Measurements from ENCODE around the gene ATAD3A. TPM values are rescaled to one million over a fixed set of nuclear protein-coding genes. Genes with fewer than 3 reads are reported as not detected.
"Not testable (repeated sequence)": the region's sequence is repeated elsewhere in the genome, so short reads cannot be mapped to it uniquely, and the experiment has no call there.

The ATAD3A gene
- total RNA-seq, 8 experiments from 2014 or later = 19.8 to 65.2 (median 35.2) TPM

DNA sequence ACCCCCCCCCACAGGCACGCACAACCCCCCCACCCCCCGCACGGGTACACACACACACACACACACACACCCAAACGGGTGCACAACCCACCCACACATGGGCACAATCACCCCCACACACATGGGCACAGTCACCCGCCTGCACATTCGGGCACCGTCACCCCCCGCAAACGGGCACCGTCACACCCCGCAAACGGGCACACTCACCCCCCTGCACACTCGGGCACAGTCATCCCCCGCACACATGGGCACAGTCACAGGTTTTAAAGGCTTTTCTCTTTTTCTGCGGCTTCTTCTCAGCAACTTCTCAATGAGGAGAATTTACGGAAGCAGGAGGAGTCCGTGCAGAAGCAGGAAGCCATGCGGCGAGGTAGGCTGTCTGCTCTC, 6.7 kb downstream of the ATAD3A start:
- H3K27ac ChIP-seq; H3K4me3 ChIP-seq; H3K4me1 ChIP-seq (replicated peaks in 1 of 2); ATAC-seq (replicated peaks in 6 of 8); in situ Hi-C loops (cut with MboI; ENCODE audit: low pct_unique_long_range_greater_than_20kb in 2 of 9, low sequenced_read_pairs in 9 of 9, unreplicated experiment in 9 of 9): not testable (repeated sequence)
- WGBS, 10 experiments = 100% methylated on average over 1 of the region's 19 CpGs; no CpG with 5 or more reads in 9 of the 10 experiments

DNA sequence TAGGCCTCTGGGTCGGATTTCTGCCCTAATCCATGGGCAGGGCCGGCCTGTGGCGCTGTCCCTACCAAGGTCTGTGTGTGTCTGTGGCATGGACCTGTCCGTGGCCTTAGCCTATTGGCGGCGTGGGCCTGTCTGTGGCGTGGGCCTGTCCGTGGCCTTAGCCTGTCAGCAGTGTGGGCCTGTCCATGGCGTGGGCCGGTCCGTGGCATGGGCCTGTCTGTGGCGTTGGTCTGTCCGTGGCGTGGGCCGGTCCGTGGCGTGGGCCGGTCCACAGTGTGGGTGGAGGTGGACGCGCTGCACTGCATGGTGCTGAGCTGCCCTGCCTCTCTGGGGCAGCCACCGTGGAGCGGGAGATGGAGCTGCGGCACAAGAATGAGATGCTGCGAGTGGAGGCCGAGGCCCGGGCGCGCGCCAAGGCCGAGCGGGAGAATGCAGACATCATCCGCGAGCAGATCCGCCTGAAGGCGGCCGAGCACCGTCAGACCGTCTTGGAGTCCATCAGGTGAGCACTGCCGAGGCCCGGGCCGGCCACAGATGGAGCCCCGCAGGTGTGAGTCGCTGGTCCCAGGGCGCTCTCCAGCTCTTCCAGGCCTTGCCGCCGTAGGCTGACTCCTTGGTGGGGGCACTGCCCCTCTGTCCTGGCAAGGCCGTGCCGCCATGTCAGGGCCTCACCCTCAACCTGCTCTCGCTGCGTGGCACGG, 8.0 kb downstream of the ATAD3A start:
- in situ Hi-C loops (cut with MboI; ENCODE audit: low pct_unique_long_range_greater_than_20kb in 2 of 9, low sequenced_read_pairs in 9 of 9, unreplicated experiment in 9 of 9) = not testable (repeated sequence)
- WGBS, 10 experiments = 96 to 100% (median 100%) methylated on average over 1 to 5 of the region's 51 CpGs; no CpG with 5 or more reads in 7 of the 10 experiments

GRCh38 chr1:1521331-1521730, 9.4 kb downstream of the ATAD3A start:
- H3K4me3 ChIP-seq = no peak overlapping the region
- WGBS, 10 experiments = 85 to 100% (median 95%) methylated on average over 1 to 11 of the region's 19 CpGs; no CpG with 5 or more reads in 3 of the 10 experiments
- H3K4me1 ChIP-seq (replicated peaks in 1 of 2) = no peaks in the 10 kb centered on the region
- in situ Hi-C loops (cut with MboI; ENCODE audit: low pct_unique_long_range_greater_than_20kb in 2 of 9, low sequenced_read_pairs in 9 of 9, unreplicated experiment in 9 of 9) = no loop called here
- H3K27ac ChIP-seq = no peak overlapping the region
- ATAC-seq (replicated peaks in 6 of 8) = no peak

More for the DNA sequence above, 8.0 kb downstream of the ATAD3A start:
- H3K27ac ChIP-seq; H3K4me1 ChIP-seq (replicated peaks in 1 of 2); H3K4me3 ChIP-seq: not testable (repeated sequence)
- peak in 3 of 8 experiments; percentile 6 to 13 (median 12) for ATAC-seq (replicated peaks in 6 of 8)

GRCh38 chr1:1522536-1522935, 10.6 kb downstream of the ATAD3A start:
- H3K4me3 ChIP-seq; in situ Hi-C loops (cut with MboI; ENCODE audit: low pct_unique_long_range_greater_than_20kb in 2 of 9, low sequenced_read_pairs in 9 of 9, unreplicated experiment in 9 of 9); H3K27ac ChIP-seq; H3K4me1 ChIP-seq (replicated peaks in 1 of 2); ATAC-seq (replicated peaks in 6 of 8): not testable (repeated sequence)
- 85 to 100% (median 89%) methylated on average over 3 to 8 of the region's 30 CpGs; no CpG with 5 or more reads in 7 of the 10 experiments for WGBS, 10 experiments

- in situ Hi-C loops (cut with MboI; ENCODE audit: low pct_unique_long_range_greater_than_20kb in 2 of 9, low sequenced_read_pairs in 9 of 9, unreplicated experiment in 9 of 9) = not testable (repeated sequence)
- 70 to 87% (median 86%) methylated on average over 4 to 11 of the region's 31 CpGs; no CpG with 5 or more reads in 7 of the 10 experiments for WGBS, 10 experiments
Observed at GRCh38 chr1:1523226-1523625, 11.3 kb downstream of the ATAD3A start.

DNA sequence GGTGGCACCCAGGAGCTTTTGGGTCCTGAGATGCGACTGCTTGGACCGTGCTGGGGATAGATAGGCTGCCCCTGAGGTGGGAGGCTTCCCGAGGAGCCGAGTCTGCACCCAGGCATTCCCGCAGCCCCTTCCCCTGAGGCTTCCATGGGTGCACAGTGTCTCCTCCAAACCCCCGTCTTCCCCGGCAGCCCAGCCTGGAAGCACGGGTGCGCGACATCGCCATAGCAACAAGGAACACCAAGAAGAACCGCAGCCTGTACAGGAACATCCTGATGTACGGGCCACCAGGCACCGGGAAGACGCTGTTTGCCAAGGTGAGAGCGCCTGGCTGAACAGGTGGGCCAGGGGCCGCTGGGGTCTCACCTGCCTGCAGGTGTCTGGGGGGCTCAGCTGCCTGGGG, 11.7 kb downstream of the ATAD3A start:
- peak in 1 of 8 experiments; percentile 2 for ATAC-seq (replicated peaks in 6 of 8)
- in situ Hi-C loops (cut with MboI; ENCODE audit: low pct_unique_long_range_greater_than_20kb in 2 of 9, low sequenced_read_pairs in 9 of 9, unreplicated experiment in 9 of 9); H3K4me3 ChIP-seq; H3K27ac ChIP-seq; H3K4me1 ChIP-seq (replicated peaks in 1 of 2): not testable (repeated sequence)
- 90 to 93% methylated on average over 2 to 3 of the region's 17 CpGs; no CpG with 5 or more reads in 8 of the 10 experiments for WGBS, 10 experiments

More at GRCh38 chr1:1523226-1523625, 11.3 kb downstream of the ATAD3A start:
- H3K4me3 ChIP-seq; H3K27ac ChIP-seq; H3K4me1 ChIP-seq (replicated peaks in 1 of 2); ATAC-seq (replicated peaks in 6 of 8): not testable (repeated sequence)

DNA sequence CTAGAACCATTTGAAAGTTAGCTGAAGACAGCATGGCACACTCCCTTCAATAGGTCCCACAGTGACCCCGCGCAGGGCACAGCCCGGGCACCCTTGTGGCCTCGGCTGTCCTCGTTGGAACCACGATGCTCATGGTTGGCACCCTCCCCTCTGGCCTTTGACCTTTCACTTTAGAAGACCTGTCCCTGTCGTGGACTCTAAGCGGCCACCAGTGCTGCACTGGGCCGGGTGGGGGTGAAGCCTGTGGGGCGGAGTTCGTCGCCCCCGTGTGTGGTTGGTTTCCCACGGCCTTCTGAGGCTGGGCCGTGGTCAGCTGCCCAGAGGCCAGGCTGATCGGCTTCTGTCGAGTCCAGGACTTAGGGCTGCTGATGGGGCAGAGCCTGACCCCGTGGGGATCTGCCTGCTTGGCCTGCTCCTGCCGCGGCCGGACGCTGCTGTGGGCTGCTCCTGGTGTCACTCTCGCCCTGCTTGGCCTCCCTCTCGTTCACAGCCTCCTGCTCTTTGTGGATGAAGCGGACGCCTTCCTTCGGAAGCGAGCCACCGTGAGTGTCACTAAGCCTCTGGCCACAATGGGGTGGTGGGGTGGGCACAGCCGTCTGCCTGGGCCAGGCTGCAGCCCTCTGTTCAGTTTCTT, 12.9 kb downstream of the ATAD3A start:
- H3K27ac ChIP-seq; in situ Hi-C loops (cut with MboI; ENCODE audit: low pct_unique_long_range_greater_than_20kb in 2 of 9, low sequenced_read_pairs in 9 of 9, unreplicated experiment in 9 of 9); H3K4me3 ChIP-seq; H3K4me1 ChIP-seq (replicated peaks in 1 of 2): not testable (repeated sequence)
- peak in 1 of 8 experiments; percentile 1 for ATAC-seq (replicated peaks in 6 of 8)
- WGBS, 10 experiments = 88 to 100% (median 95%) methylated on average over 6 to 13 of the region's 30 CpGs; no CpG with 5 or more reads in 5 of the 10 experiments

- in situ Hi-C loops (cut with MboI; ENCODE audit: low pct_unique_long_range_greater_than_20kb in 2 of 9, low sequenced_read_pairs in 9 of 9, unreplicated experiment in 9 of 9); H3K4me3 ChIP-seq; H3K27ac ChIP-seq; H3K4me1 ChIP-seq (replicated peaks in 1 of 2): not testable (repeated sequence)
- ATAC-seq (replicated peaks in 6 of 8) = peak in 3 of 8 experiments; percentile 5 to 13 (median 12)
- WGBS, 10 experiments = no CpG with 5 or more reads among the region's 21 CpGs
Observed at GRCh38 chr1:1526476-1526875, 14.5 kb downstream of the ATAD3A start.

GRCh38 chr1:1527092-1527816, 15.3 kb downstream of the ATAD3A start:
- in situ Hi-C loops (cut with MboI; ENCODE audit: low pct_unique_long_range_greater_than_20kb in 2 of 9, low sequenced_read_pairs in 9 of 9, unreplicated experiment in 9 of 9) = no loop called here
- 92 to 100% (median 94%) methylated on average over 2 to 10 of the region's 31 CpGs; no CpG with 5 or more reads in 7 of the 10 experiments for WGBS, 10 experiments
- ATAC-seq (replicated peaks in 6 of 8) = peak in 2 of 8 experiments; percentile 1 to 4

GRCh38 chr1:1528301-1529267, 16.6 kb downstream of the ATAD3A start:
- Histone ChIP-seq H3K27ac (no peak overlapping the region), H3K4me1 (replicated peaks in 1 of 2) (no peaks in the 10 kb centered on the region), H3K4me3 (no peak overlapping the region)
- ATAC-seq (replicated peaks in 6 of 8) = peak in 2 of 8 experiments; percentile 42 to 54
- in situ Hi-C loops (cut with MboI; ENCODE audit: low pct_unique_long_range_greater_than_20kb in 2 of 9, low sequenced_read_pairs in 9 of 9, unreplicated experiment in 9 of 9) = no loop called here
- WGBS, 10 experiments = 97 to 100% (median 99%) methylated on average over 1 to 16 of the region's 37 CpGs; no CpG with 5 or more reads in 5 of the 10 experiments

More at GRCh38 chr1:1527092-1527816, 15.3 kb downstream of the ATAD3A start:
- Histone ChIP-seq H3K4me1 (replicated peaks in 1 of 2) (no peaks in the 10 kb centered on the region), H3K4me3 (no peak overlapping the region), H3K27ac (peak overlapping the region in 1 of 2 donors; percentile 36)

GRCh38 chr1:1529321-1529720, 17.4 kb downstream of the ATAD3A start:
- in situ Hi-C loops (cut with MboI; ENCODE audit: low pct_unique_long_range_greater_than_20kb in 2 of 9, low sequenced_read_pairs in 9 of 9, unreplicated experiment in 9 of 9) = no loop called here
- no peak overlapping the region for H3K4me3 ChIP-seq
- WGBS, 10 experiments = 33 to 100% (median 95%) methylated on average over 1 to 7 of the region's 18 CpGs; no CpG with 5 or more reads in 6 of the 10 experiments
- no peaks in the 10 kb centered on the region for H3K4me1 ChIP-seq (replicated peaks in 1 of 2)
- no peak for ATAC-seq (replicated peaks in 6 of 8)
- H3K27ac ChIP-seq = no peak overlapping the region

GRCh38 chr1:1529936-1530335, 18.0 kb downstream of the ATAD3A start:
- WGBS, 10 experiments = 91 to 100% (median 94%) methylated on average over 1 to 7 of the region's 8 CpGs; no CpG with 5 or more reads in 3 of the 10 experiments
- no peak for ATAC-seq (replicated peaks in 6 of 8)
- no peak overlapping the region for H3K4me3 ChIP-seq
- in situ Hi-C loops (cut with MboI; ENCODE audit: low pct_unique_long_range_greater_than_20kb in 2 of 9, low sequenced_read_pairs in 9 of 9, unreplicated experiment in 9 of 9) = no loop called here
- H3K4me1 ChIP-seq (replicated peaks in 1 of 2) = no peaks in the 10 kb centered on the region
- no peak overlapping the region for H3K27ac ChIP-seq
